ENCODE measurements around the gene CTNND2.

DNA sequence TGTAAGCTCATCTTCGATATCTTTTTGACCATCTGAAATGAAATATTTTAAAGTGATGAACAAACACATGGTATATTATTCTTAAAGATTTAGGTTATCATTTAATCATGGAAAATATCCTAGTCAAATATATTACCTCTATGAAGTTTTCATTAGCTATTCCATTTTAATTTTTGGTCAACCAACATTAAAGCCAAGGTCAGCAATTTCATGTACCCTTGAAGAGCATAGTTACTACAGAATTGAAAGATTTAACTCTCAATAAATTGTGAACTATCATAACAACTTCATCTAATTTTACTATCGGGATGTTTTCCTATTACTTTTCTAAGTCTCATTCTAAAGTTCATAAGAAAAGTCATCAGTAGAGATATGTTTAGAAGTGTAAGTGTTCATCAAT lies 492.6 kb downstream of the CTNND2 start:
- TF ChIP-seq, protein P1, sequence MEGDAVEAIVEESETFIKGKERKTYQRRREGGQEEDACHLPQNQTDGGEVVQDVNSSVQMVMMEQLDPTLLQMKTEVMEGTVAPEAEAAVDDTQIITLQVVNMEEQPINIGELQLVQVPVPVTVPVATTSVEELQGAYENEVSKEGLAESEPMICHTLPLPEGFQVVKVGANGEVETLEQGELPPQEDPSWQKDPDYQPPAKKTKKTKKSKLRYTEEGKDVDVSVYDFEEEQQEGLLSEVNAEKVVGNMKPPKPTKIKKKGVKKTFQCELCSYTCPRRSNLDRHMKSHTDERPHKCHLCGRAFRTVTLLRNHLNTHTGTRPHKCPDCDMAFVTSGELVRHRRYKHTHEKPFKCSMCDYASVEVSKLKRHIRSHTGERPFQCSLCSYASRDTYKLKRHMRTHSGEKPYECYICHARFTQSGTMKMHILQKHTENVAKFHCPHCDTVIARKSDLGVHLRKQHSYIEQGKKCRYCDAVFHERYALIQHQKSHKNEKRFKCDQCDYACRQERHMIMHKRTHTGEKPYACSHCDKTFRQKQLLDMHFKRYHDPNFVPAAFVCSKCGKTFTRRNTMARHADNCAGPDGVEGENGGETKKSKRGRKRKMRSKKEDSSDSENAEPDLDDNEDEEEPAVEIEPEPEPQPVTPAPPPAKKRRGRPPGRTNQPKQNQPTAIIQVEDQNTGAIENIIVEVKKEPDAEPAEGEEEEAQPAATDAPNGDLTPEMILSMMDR (IDR thresholded peaks at IDR 0.05) = no peak
- TF ChIP-seq EZH2 (IDR thresholded peaks at IDR 0.05; ENCODE audit: borderline replicate concordance, insufficient read depth, low read depth, low read length, poor library complexity, severe bottlenecking) = no peak
